MM.1S (cell line): Measurements from ENCODE around the gene SCT.
A peak's percentile ranks its signal among the peaks of the same experiment; 100 is the strongest.

Experiments
- EZH2 ChIP-seq: fragments of 300-600 bp; sonication (generic); optimal IDR thresholded peaks from 2 replicates; pipeline ENCODE3; 2017; ENCODE audit warnings: low read depth, mild to moderate bottlenecking, antibody characterized with exemption, low read length, mixed read lengths
- TF ChIP-seq, protein P1 (sequence below): fragments of 300-600 bp; sonication (generic); IDR thresholded peaks from 2 replicates; pipeline ENCODE4 v1.5.1; 2016; ENCODE audit warnings: antibody characterized with exemption, low read length, mixed read lengths

DNA sequence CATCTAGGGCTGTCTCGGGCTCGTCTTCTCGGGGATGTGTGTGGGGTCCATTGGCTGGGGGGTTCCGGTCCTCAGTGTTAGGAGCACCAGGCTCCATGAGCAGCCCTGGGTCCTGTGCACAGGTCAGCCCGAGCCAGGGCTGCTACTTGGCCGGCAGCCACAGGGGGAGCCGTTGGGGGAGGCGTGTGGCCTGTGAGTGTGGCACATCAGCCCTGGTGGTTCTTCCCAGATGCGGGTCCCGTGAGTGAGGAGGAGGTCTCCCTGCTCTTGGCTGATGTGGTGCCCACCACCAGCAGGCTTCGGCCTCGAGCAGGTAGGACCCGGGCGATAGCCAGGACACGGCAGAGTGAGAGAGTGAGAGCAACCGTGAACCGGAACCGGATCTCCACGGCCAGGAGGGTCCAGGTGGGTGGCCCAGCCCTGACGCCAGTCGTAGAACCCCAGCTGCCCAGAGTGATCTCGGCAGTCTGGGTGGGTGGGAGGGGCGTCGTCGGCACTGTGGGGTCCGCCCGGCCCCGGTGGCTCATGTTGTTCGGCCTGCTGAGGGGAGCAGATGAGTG, 29.7 kb downstream of the SCT start:
- no peak for TF ChIP-seq EZH2
- TF ChIP-seq, protein P1, sequence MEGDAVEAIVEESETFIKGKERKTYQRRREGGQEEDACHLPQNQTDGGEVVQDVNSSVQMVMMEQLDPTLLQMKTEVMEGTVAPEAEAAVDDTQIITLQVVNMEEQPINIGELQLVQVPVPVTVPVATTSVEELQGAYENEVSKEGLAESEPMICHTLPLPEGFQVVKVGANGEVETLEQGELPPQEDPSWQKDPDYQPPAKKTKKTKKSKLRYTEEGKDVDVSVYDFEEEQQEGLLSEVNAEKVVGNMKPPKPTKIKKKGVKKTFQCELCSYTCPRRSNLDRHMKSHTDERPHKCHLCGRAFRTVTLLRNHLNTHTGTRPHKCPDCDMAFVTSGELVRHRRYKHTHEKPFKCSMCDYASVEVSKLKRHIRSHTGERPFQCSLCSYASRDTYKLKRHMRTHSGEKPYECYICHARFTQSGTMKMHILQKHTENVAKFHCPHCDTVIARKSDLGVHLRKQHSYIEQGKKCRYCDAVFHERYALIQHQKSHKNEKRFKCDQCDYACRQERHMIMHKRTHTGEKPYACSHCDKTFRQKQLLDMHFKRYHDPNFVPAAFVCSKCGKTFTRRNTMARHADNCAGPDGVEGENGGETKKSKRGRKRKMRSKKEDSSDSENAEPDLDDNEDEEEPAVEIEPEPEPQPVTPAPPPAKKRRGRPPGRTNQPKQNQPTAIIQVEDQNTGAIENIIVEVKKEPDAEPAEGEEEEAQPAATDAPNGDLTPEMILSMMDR, result peak; percentile 18
